PFSK-1 (cell line): ENCODE results near the gene TBC1D2.

Source experiments
- FOXP2 ChIP-seq: optimal IDR thresholded peaks from 2 replicates; pipeline ENCODE3; 2011; ENCODE audit warnings: borderline replicate concordance, control low read depth, inconsistent platforms; ENCODE audit not compliant: insufficient read depth; ENCODE audit errors: extremely low read length, extremely low read depth
- POLR2AphosphoS5 ChIP-seq: IDR thresholded peaks from 2 replicates; pipeline ENCODE4 v1.6.1; 2012; ENCODE audit warnings: low read depth, mild to moderate bottlenecking, control low read depth, low read length, moderate library complexity
- SIN3A ChIP-seq: IDR thresholded peaks from 2 replicates; pipeline ENCODE4 v1.6.1; 2012; ENCODE audit warnings: mild to moderate bottlenecking, low read length, moderate library complexity, borderline replicate concordance; ENCODE audit not compliant: insufficient read depth
- TAF1 ChIP-seq: IDR thresholded peaks from 2 replicates; pipeline ENCODE4 v1.6.1; 2012; ENCODE audit warnings: low read length, control low read depth, borderline replicate concordance; ENCODE audit not compliant: insufficient read depth
- TF ChIP-seq, protein P1 (sequence below), 2 experiments: IDR thresholded peaks; 2 replicates each; pipeline versions ENCODE4 v1.6.1 to v1.8.0; 2011 to 2012; ENCODE audit warnings: low read depth in 2 of 2, low read length in 2 of 2, control low read depth in 1 of 2, inconsistent platforms in 1 of 2, mild to moderate bottlenecking in 1 of 2, moderate library complexity in 1 of 2; ENCODE audit not compliant: insufficient read depth in 1 of 2

DNA sequence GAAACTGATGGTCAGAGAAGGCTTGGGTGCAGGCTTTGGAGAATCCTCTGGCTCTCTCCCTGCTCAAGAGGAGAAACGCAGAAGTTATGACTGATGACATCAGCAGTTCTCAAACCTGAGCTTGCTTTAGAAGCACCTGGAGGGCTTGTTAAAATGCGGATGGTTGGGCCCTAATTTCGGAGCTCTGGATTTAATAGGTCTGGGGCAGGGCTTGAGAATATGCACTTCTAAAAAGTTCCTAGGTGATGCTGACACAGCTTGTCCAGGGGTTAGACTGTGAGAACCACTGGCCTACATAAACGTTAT, 26.4 kb downstream of the TBC1D2 start:
- TF ChIP-seq, protein P1, sequence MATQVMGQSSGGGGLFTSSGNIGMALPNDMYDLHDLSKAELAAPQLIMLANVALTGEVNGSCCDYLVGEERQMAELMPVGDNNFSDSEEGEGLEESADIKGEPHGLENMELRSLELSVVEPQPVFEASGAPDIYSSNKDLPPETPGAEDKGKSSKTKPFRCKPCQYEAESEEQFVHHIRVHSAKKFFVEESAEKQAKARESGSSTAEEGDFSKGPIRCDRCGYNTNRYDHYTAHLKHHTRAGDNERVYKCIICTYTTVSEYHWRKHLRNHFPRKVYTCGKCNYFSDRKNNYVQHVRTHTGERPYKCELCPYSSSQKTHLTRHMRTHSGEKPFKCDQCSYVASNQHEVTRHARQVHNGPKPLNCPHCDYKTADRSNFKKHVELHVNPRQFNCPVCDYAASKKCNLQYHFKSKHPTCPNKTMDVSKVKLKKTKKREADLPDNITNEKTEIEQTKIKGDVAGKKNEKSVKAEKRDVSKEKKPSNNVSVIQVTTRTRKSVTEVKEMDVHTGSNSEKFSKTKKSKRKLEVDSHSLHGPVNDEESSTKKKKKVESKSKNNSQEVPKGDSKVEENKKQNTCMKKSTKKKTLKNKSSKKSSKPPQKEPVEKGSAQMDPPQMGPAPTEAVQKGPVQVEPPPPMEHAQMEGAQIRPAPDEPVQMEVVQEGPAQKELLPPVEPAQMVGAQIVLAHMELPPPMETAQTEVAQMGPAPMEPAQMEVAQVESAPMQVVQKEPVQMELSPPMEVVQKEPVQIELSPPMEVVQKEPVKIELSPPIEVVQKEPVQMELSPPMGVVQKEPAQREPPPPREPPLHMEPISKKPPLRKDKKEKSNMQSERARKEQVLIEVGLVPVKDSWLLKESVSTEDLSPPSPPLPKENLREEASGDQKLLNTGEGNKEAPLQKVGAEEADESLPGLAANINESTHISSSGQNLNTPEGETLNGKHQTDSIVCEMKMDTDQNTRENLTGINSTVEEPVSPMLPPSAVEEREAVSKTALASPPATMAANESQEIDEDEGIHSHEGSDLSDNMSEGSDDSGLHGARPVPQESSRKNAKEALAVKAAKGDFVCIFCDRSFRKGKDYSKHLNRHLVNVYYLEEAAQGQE (IDR thresholded peaks at IDR 0.05; ENCODE audit: insufficient read depth in 1 of 2, low read depth in 2 of 2, low read length in 2 of 2) = no peak
- TF ChIP-seq POLR2AphosphoS5 (no peak), FOXP2 (no peak), TAF1 (no peak), SIN3A (no peak)
